Neural cell (in vitro differentiated cells): Measurements from ENCODE around the gene ARSB. TPM values are rescaled to one million over a fixed set of nuclear protein-coding genes. Genes with fewer than 3 reads are reported as not detected.

Experiments used
- H2AFZ ChIP-seq: fragments of 200-600, 300-800 bp; sonication (generic), shearing (Covaris generic); 2 replicates; pipeline ENCODE4 v1.6.0; 2014; ENCODE audit warnings: low read depth, mild to moderate bottlenecking, antibody characterized with exemption, low read length, moderate library complexity
- H3F3A ChIP-seq: fragments of 200-600 bp; shearing (Covaris generic); 2 replicates; pipeline ENCODE4 v1.6.1; 2016; ENCODE audit warnings: mild to moderate bottlenecking, moderate library complexity, mixed read lengths, antibody characterized with exemption, low read length; ENCODE audit not compliant: insufficient read depth, poor library complexity, severe bottlenecking
- H3K27ac ChIP-seq: fragments of 200-600, 300-800 bp; sonication (generic), shearing (Covaris generic); 2 replicates; pipeline ENCODE4 v1.5.1; 2014; ENCODE audit warnings: mild to moderate bottlenecking, low read length, moderate library complexity
- H3K27me3 ChIP-seq: fragments of 300-800, 200-600 bp; sonication (generic), shearing (Covaris generic); 2 replicates; pipeline ENCODE4 v1.6.0; 2014; ENCODE audit warnings: mild to moderate bottlenecking, low read depth, low read length, moderate library complexity; ENCODE audit not compliant: insufficient read depth
- H3K36me3 ChIP-seq: fragments of 300-800, 200-600 bp; sonication (generic), shearing (Covaris generic); 2 replicates; pipeline ENCODE4 v1.5.1; 2014; ENCODE audit warnings: mild to moderate bottlenecking, antibody characterized with exemption, low read length, moderate library complexity; ENCODE audit not compliant: insufficient read depth
- H3K4me2 ChIP-seq: fragments of 300-800, 200-600 bp; sonication (generic), shearing (Covaris generic); 2 replicates; pipeline ENCODE4 v1.6.0; 2014; ENCODE audit warnings: mild to moderate bottlenecking, low read length
- H3K4me3 ChIP-seq: fragments of 300-800, 200-600 bp; sonication (generic), shearing (Covaris generic); 2 replicates; pipeline ENCODE4 v1.5.1; 2014; ENCODE audit warnings: mild to moderate bottlenecking, low read length, moderate library complexity
- H3K79me2 ChIP-seq: fragments of 200-600 bp; shearing (Covaris generic); replicated peaks from 2 replicates; pipeline ENCODE4 v1.6.0; 2014; ENCODE audit warnings: mild to moderate bottlenecking, low read length, moderate library complexity; ENCODE audit not compliant: insufficient read depth
- H3K9ac ChIP-seq: fragments of 300-800, 200-600 bp; sonication (generic), shearing (Covaris generic); 2 replicates; pipeline ENCODE4 v1.6.1; 2016; ENCODE audit warnings: mild to moderate bottlenecking, low read length, mixed read lengths
- H3K9me2 ChIP-seq: fragments of 200-600 bp; shearing (Covaris generic); 2 replicates; pipeline ENCODE4 v1.6.1; 2016; ENCODE audit warnings: mild to moderate bottlenecking, low read length, mixed read lengths; ENCODE audit not compliant: insufficient read depth
- H3K9me3 ChIP-seq: fragments of 200-600, 300-800 bp; sonication (generic), shearing (Covaris generic); 2 replicates; pipeline ENCODE4 v1.6.1; 2016; ENCODE audit warnings: mild to moderate bottlenecking, mixed run types, low read length, moderate library complexity, mixed read lengths
- H4K20me1 ChIP-seq: fragments of 200-600 bp; shearing (Covaris generic); 2 replicates; pipeline ENCODE4 v1.6.1; 2016; ENCODE audit warnings: mild to moderate bottlenecking, mixed run types; ENCODE audit not compliant: insufficient read depth
- EP300 ChIP-seq: fragments of 450-650 bp; conservative IDR thresholded peaks from 2 replicates; pipeline ENCODE4 v1.6.1; 2014; ENCODE audit warnings: antibody characterized with exemption, mild to moderate bottlenecking, moderate library complexity; ENCODE audit not compliant: poor library complexity, severe bottlenecking
- EZH2 ChIP-seq: fragments of 200-600, 300-800 bp; shearing (Covaris generic), sonication (generic); IDR thresholded peaks from 2 replicates; pipeline ENCODE4 v1.6.1; 2014; ENCODE audit warnings: antibody characterized with exemption, low read length, borderline replicate concordance, mild to moderate bottlenecking; ENCODE audit not compliant: insufficient read depth, poor library complexity, severe bottlenecking
- MXI1 ChIP-seq: fragments of 450-650 bp; conservative IDR thresholded peaks from 2 replicates; pipeline ENCODE4 v1.6.1; 2014; ENCODE audit warnings: antibody characterized with exemption, mild to moderate bottlenecking; ENCODE audit not compliant: poor library complexity, severe bottlenecking
- POLR2AphosphoS5 ChIP-seq: IDR thresholded peaks from 2 replicates; pipeline ENCODE4 v1.6.1; 2012
- RAD21 ChIP-seq: fragments of 450-650 bp; conservative IDR thresholded peaks from 2 replicates; pipeline ENCODE4 v1.6.1; 2014; ENCODE audit warnings: antibody characterized with exemption, mild to moderate bottlenecking, moderate library complexity
- SMC3 ChIP-seq: fragments of 450-650 bp; conservative IDR thresholded peaks from 2 replicates; pipeline ENCODE4 v1.6.1; 2014; ENCODE audit warnings: antibody characterized with exemption, mild to moderate bottlenecking, moderate library complexity; ENCODE audit not compliant: poor library complexity
- TAF1 ChIP-seq: IDR thresholded peaks from 2 replicates; pipeline ENCODE4 v1.6.1; 2012; ENCODE audit warnings: low read depth
- polyA plus RNA-seq: library from polyadenylated mRNA; depleted of rRNA; stranded (reverse); fragments of >200 nt; gene quantifications from 2 replicates; pipeline ENCODE4 v1.2.3, GENCODE V29; 2014
- TF ChIP-seq, protein P1 (sequence below): fragments of 450-650 bp; IDR thresholded peaks from 2 replicates; pipeline ENCODE4 v1.5.1; 2014; ENCODE audit warnings: antibody characterized with exemption, mild to moderate bottlenecking, moderate library complexity; ENCODE audit not compliant: poor library complexity, severe bottlenecking
- TF ChIP-seq, protein P2 (sequence below): IDR thresholded peaks from 2 replicates; pipeline ENCODE4 v1.6.1; 2012; ENCODE audit warnings: borderline replicate concordance

ARSB gene
- polyA plus RNA-seq, 1 donor from 2014 or later = 8.7 TPM

DNA sequence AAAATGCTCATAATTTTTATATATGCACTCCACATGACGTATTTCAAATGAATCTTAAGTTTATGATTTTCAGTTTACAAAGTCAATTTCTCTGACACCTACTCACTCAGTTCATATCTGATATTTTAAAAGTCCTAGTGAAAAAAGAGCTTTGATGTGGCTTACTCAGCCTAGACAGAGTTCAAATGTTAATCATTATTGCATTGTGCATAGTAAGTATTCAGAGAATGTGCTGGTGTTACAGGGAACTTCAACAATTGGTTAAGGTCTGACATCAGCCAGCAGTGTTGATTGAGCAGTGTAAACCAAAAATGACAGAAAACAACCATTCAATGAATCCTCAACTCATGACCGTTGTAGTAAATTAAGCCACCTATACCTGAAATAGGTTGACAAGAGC is 189.4 kb downstream of the ARSB start:
- no peak for TF ChIP-seq EZH2
- H3F3A ChIP-seq = no peaks in the 10 kb centered on the region
- H3K27me3 ChIP-seq = no peaks in the 10 kb centered on the region
- H3K9ac ChIP-seq = no peak overlapping the region
- no peaks in the 10 kb centered on the region for H3K9me2 ChIP-seq
- H3K9me3 ChIP-seq = no peaks in the 10 kb centered on the region
- H3K4me2 ChIP-seq = no peak overlapping the region
- H3K4me3 ChIP-seq = no peak overlapping the region
- no peak overlapping the region for H2AFZ ChIP-seq
- no peaks in the 10 kb centered on the region for H3K79me2 ChIP-seq
- no peaks in the 10 kb centered on the region for H4K20me1 ChIP-seq
- no peaks in the 10 kb centered on the region for H3K36me3 ChIP-seq
- no peak overlapping the region for H3K27ac ChIP-seq

DNA sequence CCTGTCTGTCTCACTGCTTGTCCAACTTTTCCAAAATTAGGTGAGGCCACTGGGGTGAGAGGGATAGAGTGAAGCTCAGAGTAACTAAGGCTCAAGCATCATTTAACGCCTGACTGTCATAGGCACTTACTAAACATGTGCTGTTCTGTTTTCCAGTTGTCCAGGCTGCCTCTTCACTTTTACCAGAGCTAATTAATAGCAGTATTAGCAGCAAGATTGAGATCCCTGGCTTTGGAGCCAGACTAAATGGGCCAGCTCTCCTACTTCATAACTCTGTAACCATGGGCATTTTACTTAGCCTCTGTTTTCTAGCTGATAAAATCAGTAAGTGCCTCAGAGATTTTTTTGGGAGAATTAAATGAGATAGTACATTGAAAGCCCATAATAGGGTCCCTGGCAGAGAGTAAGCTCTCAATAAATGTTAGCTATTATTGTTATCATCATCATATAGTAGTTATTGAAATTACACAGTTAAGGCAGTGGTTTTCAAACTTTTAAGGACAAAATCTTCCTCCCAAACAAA is 190.4 kb downstream of the ARSB start:
- Histone ChIP-seq H3K27ac (no peak overlapping the region), H3K36me3 (no peaks in the 10 kb centered on the region), H3K9me2 (no peaks in the 10 kb centered on the region), H2AFZ (no peak overlapping the region), H4K20me1 (no peaks in the 10 kb centered on the region), H3F3A (no peaks in the 10 kb centered on the region), H3K9ac (no peak overlapping the region), H3K79me2 (no peaks in the 10 kb centered on the region), H3K9me3 (no peaks in the 10 kb centered on the region), H3K4me3 (no peak overlapping the region), H3K4me2 (no peak overlapping the region), H3K27me3 (no peaks in the 10 kb centered on the region)
- TF ChIP-seq EP300 (no peak), SMC3 (no peak), RAD21 (no peak), TAF1 (no peak), POLR2AphosphoS5 (no peak), EZH2 (no peak), MXI1 (no peak)
- TF ChIP-seq, protein P1, sequence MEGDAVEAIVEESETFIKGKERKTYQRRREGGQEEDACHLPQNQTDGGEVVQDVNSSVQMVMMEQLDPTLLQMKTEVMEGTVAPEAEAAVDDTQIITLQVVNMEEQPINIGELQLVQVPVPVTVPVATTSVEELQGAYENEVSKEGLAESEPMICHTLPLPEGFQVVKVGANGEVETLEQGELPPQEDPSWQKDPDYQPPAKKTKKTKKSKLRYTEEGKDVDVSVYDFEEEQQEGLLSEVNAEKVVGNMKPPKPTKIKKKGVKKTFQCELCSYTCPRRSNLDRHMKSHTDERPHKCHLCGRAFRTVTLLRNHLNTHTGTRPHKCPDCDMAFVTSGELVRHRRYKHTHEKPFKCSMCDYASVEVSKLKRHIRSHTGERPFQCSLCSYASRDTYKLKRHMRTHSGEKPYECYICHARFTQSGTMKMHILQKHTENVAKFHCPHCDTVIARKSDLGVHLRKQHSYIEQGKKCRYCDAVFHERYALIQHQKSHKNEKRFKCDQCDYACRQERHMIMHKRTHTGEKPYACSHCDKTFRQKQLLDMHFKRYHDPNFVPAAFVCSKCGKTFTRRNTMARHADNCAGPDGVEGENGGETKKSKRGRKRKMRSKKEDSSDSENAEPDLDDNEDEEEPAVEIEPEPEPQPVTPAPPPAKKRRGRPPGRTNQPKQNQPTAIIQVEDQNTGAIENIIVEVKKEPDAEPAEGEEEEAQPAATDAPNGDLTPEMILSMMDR = no peak
- TF ChIP-seq, protein P2, sequence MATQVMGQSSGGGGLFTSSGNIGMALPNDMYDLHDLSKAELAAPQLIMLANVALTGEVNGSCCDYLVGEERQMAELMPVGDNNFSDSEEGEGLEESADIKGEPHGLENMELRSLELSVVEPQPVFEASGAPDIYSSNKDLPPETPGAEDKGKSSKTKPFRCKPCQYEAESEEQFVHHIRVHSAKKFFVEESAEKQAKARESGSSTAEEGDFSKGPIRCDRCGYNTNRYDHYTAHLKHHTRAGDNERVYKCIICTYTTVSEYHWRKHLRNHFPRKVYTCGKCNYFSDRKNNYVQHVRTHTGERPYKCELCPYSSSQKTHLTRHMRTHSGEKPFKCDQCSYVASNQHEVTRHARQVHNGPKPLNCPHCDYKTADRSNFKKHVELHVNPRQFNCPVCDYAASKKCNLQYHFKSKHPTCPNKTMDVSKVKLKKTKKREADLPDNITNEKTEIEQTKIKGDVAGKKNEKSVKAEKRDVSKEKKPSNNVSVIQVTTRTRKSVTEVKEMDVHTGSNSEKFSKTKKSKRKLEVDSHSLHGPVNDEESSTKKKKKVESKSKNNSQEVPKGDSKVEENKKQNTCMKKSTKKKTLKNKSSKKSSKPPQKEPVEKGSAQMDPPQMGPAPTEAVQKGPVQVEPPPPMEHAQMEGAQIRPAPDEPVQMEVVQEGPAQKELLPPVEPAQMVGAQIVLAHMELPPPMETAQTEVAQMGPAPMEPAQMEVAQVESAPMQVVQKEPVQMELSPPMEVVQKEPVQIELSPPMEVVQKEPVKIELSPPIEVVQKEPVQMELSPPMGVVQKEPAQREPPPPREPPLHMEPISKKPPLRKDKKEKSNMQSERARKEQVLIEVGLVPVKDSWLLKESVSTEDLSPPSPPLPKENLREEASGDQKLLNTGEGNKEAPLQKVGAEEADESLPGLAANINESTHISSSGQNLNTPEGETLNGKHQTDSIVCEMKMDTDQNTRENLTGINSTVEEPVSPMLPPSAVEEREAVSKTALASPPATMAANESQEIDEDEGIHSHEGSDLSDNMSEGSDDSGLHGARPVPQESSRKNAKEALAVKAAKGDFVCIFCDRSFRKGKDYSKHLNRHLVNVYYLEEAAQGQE = no peak
